Ecto neural progenitor cell (in vitro differentiated cells): Measurements from ENCODE around the gene IL19.

Source experiments
- DNase-seq: peaks from one replicate; pipeline ENCODE4 v3.0.0-alpha.2; 2018; ENCODE audit warnings: low spot score

The IL19 gene, protein sequence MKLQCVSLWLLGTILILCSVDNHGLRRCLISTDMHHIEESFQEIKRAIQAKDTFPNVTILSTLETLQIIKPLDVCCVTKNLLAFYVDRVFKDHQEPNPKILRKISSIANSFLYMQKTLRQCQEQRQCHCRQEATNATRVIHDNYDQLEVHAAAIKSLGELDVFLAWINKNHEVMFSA

DNA sequence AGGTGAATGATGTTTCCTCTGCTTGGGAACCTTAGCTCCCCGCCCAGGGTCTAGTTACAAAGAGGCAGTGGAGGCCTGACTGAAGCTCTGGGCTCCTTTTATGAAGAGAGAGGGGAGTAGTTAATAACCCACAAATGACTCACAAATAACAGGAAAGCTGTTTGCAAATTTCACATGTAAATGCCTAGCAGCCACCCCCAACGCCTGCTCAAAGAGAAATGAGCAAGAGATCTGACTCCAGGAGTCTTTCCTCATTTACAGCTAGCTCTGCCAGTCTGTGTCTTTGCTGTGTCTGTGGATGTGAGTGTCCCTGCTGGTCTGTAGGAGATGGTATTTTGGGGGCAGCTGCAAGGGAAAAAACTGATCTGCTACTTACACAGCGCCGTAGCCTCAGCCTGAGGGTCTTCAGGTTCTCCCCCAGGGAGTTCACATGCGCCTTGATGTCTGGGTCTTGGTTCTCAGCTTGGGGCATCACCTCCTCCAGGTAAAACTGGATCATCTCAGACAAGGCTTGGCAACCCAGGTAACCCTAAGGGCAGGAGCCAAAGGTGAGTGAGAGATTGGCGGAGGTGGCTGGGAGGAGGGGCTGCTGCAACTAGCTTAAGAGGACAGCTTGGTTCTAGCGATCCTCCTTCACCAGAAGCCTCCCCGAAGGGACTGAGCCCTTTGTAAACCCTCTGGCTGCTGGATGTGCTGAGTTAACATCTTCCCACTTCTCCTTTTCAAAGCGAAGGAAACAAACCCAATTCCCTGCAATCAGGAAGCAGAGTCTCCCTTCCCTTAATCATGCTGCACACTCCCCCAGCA, at the start of gene IL19:
Gene IL19 (plus strand): TSS at position 243 of the 807 bp plus-strand sequence. CDS start 65,890 bp downstream, outside the sequence.
- no peak for DNase-seq

DNA sequence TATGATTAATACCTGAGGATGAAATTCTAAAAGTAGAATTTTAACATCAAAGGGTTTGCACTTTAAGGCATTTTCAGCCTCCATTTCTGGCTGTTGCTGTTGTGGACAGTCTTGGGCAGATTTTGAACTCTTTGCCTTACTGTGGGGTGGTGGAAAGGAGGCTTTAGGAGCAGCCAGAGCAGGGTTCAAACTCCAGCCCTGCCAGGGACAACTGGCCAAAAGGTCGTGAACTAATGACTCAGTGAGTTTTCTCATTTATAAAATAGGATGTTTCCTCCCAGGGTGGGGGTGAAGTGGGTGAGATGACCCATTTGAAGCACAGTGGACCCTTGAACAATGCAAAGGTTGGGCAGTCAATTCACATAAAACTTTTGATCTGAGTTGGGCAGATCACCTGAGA, 49.1 kb upstream of the IL19 start:
- DNase-seq, result no peak

DNA sequence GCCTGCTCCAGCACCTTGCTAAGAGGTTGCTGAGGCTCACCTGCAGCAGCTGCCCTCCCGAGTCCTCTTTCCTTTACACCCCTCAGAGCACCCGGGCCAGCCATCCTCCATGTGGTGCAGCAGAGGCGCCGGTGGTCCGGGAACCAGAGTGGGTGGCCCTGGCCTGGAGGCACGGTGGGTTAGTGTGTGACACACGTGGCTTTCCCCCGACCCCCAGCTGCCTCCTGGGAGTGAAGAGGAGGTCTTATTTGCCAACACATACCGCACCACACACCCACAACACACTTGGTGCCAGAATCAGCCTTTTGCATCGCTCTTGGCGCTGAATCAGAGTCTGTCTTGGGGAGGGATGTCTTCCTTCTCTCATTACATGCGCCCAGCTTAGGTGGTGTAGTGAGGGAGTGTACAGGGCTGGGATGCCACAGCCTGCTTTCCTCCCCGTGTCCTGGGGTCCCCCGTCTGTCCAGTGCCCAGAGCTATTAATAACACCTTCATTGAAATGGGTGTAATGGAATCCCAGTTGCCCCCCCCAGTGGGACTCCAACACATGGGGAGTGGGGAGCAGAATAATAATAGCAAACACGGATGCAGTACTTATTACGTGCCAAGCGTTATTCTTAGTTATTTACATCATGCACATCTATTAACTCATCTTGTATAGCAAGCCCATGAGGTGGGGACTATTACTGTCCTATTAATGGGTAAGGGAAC, 47.7 kb upstream of the IL19 start:
- DNase-seq, result no peak

DNA sequence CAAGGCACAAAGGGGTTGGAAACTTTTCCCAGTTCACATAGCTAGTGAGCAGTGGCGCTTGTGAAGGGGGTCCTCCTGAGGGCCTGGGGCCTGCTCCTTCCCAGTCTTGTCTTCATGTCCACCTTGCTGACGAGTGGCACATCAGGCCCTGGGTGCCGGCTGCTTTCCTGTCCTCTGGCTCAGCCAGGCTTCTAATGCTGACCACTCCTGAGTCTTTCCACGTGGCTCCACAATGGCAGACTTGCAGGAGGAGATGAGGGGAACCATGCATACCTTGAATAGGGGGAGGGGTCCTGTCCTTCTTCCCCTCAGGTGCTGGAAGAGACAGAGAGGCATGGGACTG, 47.1 kb upstream of the IL19 start:
- DNase-seq, result no peak

DNA sequence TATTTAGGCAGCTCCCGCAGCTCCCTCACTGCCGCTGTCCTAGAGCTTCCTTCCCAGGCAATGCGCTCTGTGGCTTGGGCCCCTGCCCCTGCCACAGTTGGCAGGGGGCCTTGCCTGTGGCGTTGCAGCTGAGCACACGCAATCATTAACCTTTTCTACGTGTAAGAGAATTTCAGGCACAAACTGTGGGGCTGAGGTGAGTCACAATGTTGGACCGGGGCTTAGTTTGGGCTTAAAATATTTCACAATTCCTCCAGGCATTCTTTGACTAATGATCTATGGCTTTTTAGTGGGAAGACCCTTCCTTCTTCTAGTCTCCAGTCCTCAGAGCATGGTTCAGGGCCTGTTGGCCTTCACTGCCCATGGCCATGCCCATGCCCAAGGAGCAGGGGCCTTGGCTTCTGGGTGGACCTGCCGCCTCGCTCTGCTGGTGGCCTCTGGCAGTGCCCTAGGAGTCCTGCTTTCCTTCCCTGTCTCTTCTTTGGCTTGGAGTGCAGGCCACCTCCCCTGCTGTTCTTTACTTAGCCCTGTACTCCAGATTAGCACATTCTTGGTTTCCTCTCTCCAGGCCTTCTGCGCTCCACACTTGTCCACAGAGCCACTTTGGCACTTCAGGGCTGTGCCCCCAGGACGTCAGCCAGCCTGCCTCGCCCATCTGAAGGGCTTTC, 46.6 kb upstream of the IL19 start:
- DNase-seq, result no peak

DNA sequence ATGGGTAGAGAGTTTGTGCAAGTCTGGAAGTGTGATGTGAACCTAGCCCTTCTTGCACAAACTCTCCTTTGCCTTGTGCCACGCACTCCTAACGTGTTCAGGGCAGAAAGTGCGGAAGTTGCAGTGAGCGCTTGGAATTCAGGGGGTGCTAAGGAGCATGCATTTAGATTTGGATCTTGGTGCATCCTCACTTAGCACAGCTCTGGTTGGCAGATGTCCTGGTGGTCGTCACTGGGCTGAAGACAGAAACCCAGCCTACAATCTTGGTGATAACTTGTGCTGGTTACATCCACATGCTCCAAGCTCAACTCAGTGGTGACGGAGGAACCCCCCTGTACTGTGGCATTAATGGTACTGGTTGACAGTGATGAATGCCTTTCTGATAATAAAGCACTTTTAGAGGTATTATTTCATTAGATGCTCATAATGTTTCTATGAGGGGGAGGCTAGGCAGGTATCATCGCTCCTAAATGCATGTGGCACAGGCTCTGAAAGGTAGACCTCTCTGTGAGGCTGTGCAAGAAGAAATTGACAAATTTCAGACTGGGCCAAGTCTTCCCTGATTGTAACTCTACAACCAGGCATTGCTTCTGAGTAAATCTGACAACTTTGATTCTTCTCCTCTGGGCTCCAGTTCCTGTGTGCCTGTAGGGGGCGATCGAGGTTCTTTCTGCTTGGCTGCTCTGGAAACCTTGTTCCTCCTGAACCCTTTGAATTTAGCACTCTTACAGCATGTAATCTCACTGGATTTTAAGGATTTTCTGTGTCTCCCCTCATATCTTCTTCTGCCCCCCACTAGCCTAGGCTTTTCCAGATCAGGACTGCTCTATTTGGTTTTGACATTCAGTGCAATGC, 45.2 kb upstream of the IL19 start:
- no peak for DNase-seq

DNA sequence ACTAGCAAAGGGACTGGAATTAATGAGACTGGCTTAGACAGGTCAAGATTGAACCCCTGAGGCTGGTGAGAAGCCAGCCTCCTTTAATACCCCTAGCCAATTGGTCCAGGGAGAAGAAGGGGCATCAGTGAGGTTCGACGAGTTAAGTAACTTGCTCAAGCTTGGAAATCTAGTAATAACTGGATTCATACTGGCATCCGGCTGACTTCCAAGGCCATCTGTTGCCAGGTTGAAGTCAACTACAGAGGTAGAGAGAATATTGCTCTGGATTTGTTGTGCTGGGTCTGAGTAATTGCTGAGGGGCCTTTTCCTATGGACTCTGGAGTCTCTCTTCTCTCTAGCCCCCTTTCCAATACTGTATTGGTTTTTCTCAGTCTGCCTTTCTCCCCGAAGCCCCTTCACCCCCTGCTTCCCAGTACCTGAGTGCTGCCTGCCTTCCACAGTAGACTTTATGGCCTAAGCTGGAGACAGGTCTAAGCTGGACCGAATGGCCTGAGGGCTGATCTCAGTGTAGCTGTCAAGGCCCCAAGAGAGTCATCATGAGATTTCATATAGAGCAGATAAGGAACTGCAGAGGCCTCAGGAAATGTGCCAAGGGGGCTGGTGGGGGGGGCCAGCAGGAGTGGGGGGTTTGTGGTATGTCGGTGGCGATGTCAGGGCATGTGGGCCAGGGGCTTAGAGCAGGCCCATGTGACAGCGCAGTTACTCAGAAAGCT, 42.4 kb upstream of the IL19 start:
- no peak for DNase-seq

DNA sequence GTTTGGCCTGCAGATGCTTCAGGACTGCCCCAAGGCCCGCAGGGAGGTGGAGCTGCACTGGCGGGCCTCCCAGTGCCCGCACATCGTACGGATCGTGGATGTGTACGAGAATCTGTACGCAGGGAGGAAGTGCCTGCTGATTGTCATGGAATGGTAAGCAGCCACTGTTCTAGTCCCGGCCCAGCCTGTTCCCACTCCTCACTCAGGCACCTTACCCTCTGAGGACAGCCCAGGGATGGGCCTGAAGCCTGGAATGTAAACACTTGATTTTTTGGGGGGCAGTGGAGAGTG, 41.9 kb upstream of the IL19 start:
- no peak for DNase-seq

DNA sequence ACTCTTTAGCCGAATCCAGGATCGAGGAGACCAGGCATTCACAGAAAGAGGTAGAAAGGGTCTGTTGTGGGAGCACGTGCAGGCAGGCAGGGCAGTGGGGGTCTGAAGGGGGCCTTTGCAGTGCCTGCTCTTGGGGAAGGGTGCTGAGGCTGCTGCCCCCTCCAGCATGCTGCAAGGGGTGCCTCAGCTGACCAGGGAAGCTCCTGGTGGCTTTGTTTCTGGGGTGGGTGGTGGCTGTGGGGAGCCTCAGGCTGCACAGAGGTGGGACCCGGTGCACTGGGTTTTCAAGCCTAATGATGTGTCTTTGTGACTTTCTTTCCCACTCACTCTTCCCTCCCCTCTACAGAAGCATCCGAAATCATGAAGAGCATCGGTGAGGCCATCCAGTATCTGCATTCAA, 41.5 kb upstream of the IL19 start:
- no peak for DNase-seq

DNA sequence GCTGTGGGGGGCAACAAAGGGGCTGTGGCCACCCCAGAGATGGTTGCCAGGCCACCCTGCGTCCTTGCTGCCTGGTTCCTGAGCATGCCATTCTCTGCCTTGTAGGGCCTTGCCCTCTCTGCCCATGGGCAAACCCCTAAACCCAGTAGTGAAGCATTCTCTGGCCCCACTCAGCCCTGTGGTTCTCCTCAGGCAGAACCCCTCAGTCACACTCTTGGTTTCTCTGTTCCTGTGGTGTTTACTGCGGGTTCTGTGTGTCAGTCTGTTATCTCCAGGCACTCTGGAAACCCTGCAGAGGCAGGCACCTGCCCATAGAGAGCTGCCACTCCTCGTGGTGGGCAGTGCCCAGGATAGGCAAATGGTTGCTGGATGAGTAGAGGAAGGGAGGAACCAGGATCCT, 41.1 kb upstream of the IL19 start:
- no peak for DNase-seq

DNA sequence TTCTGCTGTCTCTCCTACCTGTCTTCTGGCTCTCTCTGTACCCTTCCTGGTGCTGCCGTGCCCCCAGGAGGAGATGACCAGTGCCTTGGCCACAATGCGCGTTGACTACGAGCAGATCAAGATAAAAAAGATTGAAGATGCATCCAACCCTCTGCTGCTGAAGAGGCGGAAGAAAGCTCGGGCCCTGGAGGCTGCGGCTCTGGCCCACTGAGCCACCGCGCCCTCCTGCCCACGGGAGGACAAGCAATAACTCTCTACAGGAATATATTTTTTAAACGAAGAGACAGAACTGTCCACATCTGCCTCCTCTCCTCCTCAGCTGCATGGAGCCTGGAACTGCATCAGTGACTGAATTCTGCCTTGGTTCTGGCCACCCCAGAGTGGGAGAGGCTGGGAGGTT, 38.1 kb upstream of the IL19 start:
- DNase-seq, result no peak

DNA sequence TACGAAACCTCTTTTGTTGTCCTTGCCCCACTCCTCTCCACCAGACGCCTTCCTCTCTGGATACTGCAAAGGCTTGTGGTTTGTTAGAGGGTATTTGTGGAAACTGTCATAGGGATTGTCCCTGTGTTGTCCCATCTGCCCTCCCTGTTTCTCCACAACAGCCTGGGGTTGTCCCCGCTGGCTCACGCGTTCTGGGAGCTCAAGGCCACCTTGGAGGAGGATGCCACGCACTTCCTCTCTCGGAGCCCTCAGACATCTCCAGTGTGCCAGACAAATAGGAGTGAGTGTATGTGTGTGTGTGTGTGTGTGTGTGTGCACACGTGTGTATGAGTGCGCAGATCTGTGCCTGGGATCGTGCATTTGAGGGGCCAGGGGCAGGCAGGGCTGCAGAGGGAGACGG, 37.6 kb upstream of the IL19 start:
- DNase-seq, result no peak

DNA sequence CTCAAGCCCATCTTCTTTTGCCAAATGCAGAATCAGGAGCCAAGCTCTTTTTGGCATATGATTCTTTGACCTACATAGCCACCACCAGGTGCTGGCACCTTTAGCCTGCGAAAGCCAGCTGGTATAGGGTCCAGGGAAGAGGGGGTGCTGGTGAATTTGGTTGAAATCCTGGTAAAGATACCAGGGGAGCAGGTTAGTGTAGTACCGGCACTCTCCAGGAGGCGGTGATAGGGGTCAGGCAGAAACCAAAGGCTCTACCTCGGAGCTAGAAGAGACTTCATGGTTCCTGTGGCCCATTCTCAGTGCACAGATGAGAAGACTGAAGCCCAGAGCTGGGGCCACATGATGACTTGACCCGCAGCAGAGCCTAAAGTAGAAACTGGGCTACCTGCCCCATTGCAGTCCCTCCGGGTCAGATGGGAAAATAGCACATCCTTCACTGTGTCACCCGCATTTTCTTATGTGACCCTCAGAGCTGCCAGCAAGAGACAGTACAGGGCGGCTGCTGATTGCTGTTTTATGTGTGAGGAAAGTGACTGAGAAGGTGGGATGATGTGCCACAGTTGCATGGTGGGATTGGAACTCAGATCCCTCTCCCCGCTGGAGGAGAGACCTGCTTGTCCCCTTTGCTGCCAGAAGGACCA, 36.0 kb upstream of the IL19 start:
- DNase-seq, result peak; percentile 74

DNA sequence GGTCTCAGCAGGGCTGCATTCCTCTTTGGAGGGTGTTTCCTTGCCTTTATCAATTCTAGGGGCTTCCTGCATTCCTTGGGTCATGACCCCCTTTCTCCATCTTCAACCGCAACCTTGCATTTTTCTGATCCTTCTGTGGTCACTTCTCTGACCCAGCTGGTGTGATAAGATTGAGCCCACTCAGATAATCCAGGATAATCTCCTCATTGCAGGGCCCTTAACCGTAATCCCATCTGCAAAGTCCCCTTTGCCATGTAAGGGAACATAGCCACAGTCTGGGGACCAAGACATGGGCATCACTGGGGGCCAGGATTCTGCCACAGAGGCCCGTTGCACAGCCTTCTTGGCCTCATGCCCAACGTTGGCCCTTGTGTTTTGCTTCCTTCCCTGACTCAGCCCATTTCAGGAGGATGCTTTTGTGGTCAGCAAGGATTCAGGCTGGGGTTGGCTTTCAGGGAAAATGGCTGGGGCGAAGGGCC, 35.0 kb upstream of the IL19 start:
- peak; percentile 22 for DNase-seq

DNA sequence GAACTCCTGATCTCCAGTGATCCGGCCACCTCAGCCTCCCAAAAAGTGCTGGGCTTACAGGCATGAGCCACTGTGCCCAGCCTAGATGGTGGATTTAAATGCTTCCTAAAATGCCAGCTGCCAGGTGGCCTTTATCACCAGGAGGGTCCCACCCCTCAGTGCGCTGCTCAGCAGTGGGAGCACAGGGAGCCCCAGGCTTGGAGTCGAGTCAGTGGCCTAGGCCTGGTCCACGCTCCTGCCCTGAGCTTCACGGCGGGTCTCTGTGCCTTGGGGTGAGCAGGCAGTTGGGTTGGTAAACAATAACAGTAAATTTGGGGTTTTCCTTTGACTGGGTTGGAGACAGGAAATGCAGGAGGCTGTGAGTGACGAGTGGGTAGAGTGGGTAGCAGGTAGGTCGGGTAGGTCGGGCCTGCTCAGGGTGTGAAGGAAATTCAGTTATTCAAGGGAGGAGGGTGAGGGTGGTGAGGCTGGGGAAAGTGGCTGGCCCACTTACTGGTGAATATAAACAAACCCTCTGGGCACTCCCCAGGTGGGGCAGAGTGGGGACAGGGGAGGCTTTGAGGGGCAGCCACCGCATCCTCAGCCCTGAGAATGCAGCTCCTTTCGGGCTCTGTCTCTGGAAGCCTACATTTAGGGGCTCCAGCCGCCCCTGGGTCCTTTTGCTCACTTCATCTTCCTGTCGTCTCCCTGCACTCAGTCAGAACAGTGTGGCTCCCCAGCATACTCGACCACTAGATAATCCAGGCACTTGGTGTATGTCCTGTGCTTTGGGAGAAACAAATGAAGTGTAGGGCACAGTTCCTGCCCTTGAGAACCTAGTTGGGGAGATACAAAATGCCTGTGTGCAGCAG, 33.5 kb upstream of the IL19 start:
- peak; percentile 34 for DNase-seq

DNA sequence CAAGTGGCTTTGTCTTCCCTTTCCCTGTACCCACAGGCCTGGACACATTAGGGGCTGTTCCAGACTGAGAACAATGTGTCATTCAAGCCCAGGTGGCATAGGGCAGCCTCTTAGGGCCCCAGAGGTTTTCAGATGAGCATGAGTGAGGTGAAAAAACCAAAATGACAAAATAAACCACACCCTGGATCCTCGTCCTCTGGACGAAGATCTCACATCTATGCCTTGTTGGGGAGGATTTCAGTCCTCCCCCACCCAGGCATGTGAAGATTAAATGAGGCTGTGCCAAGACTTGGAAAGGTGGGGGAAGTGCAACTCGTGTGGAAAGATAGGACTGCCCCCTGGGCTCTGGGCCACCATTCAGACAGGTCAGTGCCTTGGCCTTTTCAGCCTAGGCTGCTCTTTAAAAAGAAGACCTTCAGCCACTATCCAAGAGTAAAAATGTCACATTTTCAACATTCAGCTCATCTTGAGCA, 32.8 kb upstream of the IL19 start:
- no peak for DNase-seq

DNA sequence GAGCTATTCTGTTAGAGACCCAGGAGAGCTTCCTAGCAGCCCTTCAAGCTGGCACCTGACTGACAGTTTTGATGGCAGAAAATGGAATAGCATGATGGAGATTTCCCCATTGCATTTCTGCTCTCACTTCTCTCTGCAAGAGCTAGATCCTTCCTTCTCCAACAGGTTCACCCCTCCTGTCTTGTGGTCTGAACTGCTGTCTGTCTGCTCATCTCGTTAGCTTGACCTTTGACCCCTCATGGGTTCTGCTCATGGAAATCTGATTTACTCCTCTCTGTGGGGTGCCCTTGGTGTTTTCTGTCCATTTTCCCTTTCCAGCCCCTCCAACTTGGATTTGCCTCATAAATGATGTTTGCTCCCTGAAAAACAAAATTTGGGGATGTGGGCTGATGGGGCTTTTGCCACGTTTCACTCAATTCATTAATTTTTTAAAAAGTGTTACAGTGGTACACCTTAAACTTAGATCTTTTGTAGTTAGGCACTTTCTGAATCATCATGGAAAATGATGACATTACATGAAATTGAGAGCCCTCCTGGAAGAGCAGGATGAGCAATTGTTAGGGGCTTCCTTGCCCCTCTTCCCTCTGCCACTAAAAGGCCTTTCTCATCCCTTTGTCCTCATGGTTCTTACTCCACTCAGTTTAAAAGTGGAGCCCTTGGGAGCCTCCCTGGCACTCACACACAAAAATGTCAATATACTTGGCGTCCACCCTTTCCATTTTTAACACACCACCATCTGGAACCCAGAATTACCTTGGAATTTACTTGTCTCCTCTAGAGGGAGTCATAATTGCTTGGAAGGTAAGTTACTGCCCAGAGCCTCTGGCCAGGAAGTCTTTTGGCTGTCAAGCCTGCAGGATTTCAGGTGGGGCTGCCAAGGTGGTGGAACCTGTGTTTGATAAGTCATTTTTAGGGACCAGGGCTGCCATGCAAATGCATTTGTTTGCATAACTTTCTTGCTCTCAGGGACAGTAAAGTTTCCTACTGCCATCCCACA, 31.9 kb upstream of the IL19 start:
- no peak for DNase-seq

DNA sequence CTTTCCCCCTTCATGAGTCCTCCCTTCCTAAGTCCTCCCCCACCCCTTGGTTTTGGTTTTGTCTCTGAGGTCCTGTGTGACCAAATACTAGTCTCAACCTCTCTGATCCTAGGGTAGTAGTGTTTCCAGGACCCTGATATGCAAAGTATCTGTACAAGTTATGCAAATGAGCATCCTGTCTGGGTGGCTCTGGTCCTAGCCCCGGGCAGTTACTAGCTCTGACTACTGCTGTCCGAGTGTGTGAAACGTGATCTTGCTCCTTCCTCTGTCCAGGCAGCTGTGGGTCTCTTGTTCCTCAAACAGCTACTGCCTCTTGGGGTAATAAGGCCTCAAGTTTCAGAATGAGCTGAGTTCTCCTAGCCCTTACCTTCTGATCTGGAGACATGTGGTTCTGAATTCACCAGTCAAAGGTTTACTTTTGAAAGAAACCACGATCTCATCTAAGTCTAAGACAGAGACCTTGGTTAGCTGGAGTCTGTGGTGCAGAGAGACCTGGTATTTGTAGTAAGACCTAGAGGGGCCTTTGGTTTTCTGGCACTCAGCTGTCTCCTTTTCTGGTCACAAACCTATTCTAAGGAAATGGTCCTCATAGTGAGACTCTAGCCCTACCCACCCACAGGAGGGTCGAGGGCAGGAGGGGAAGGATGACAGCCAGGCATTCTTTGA, 31.0 kb upstream of the IL19 start:
- no peak for DNase-seq
